PC-3 (cell line): Measurements from ENCODE around the gene SHMT1. TPM values are rescaled to one million over a fixed set of nuclear protein-coding genes. Genes with fewer than 3 reads are reported as not detected.
"Not testable (repeated sequence)": the region's sequence is repeated elsewhere in the genome, so short reads cannot be mapped to it uniquely, and the experiment has no call there.

Source experiments
- ATAC-seq: fragments of 200-7000 bp; cut with Tn5 transposase; 2 replicates; pipeline ENCODE4 v1.9.1; 2020; ENCODE audit warnings: mild to moderate bottlenecking, moderate library complexity
- Bru-seq: library from RNA; stranded (reverse); fragments of 400-500 nt; gene quantifications from one replicate; lab custom pipeline; 2021; lab: Mats Ljungman, UMichigan
- BruChase-seq, 2 experiments: library from RNA; stranded (reverse); fragments of 400-500 nt; gene quantifications; one replicate each; lab custom pipeline; 2021; lab: Mats Ljungman, UMichigan
- BruUV-seq: library from RNA; stranded (reverse); fragments of 400-500 nt; replicated peaks from 2 replicates; lab custom pipeline; 2021; lab: Mats Ljungman, UMichigan
- CTCF ChIA-PET: fragments of 300-600 bp; sonication (Branson Sonifier 250); formaldehyde crosslinking; loops from one replicate; lab custom pipeline; 2022; ENCODE audit warnings: antibody characterized with exemption; lab: Charles Lee
- POLR2A ChIA-PET: fragments of 300-600 bp; sonication (Branson Sonifier 250); formaldehyde crosslinking; loops from one replicate; lab custom pipeline; 2022; ENCODE audit warnings: antibody characterized with exemption; ENCODE audit not compliant: unreplicated experiment; lab: Charles Lee
- DNase-seq: peaks from one replicate; pipeline ENCODE4 v3.0.0-alpha.2; 2015
- H2AFZ ChIP-seq: fragments of 300-600 bp; sonication (generic); 2 replicates; pipeline ENCODE4 v1.6.0; 2016; ENCODE audit warnings: antibody characterized with exemption, low read length
- H3F3A ChIP-seq: fragments of 300-600 bp; sonication (generic); one replicate; pipeline ENCODE4 v1.6.0; 2017; ENCODE audit warnings: antibody characterized with exemption, low read length, control low read depth, mild to moderate bottlenecking; ENCODE audit not compliant: unreplicated experiment
- H3K27ac ChIP-seq: fragments of 300-600 bp; sonication (generic); 2 replicates; pipeline ENCODE4 v1.5.1; 2016; ENCODE audit warnings: mild to moderate bottlenecking, low read length
- H3K27me3 ChIP-seq: fragments of 300-600 bp; sonication (generic); 2 replicates; pipeline ENCODE4 v1.6.1; 2016; ENCODE audit warnings: low read length, mixed read lengths
- H3K36me3 ChIP-seq: fragments of 300-600 bp; sonication (generic); 2 replicates; pipeline ENCODE4 v1.6.1; 2016; ENCODE audit warnings: low read depth, mixed run types, low read length, mixed read lengths
- H3K4me1 ChIP-seq: fragments of 300-600 bp; sonication (generic); 2 replicates; pipeline ENCODE4 v1.5.1; 2016; ENCODE audit warnings: low read length; ENCODE audit not compliant: insufficient read depth
- H3K4me2 ChIP-seq: fragments of 300-600 bp; sonication (generic); 2 replicates; pipeline ENCODE4 v1.6.0; 2016; ENCODE audit warnings: low read length
- H3K4me3 ChIP-seq: fragments of 300-600 bp; sonication (generic); 2 replicates; pipeline ENCODE4 v1.5.1; 2016; ENCODE audit warnings: mild to moderate bottlenecking, low read length, mixed read lengths
- H3K79me2 ChIP-seq: fragments of 300-600 bp; sonication (generic); 2 replicates; pipeline ENCODE4 v1.6.1; 2017; ENCODE audit warnings: low read length, mixed read lengths
- H3K9ac ChIP-seq: fragments of 300-600 bp; sonication (generic); 2 replicates; pipeline ENCODE4 v1.6.0; 2016; ENCODE audit warnings: mild to moderate bottlenecking, low read length
- H3K9me2 ChIP-seq: fragments of 300-600 bp; sonication (generic); replicated peaks from 2 replicates; pipeline ENCODE4 v1.6.1; 2016; ENCODE audit warnings: mixed run types, low read length, mixed read lengths
- H3K9me3 ChIP-seq: fragments of 300-600 bp; sonication (generic); 2 replicates; pipeline ENCODE4 v1.6.1; 2016; ENCODE audit warnings: low read length, mixed read lengths
- H4K20me1 ChIP-seq: fragments of 300-600 bp; sonication (generic); 2 replicates; pipeline ENCODE4 v1.6.1; 2016; ENCODE audit warnings: low read length, mixed read lengths
- CTCF ChIP-seq: fragments of 300-600 bp; sonication (generic); conservative IDR thresholded peaks from 2 replicates; pipeline ENCODE4 v1.5.1; 2017; ENCODE audit warnings: antibody characterized with exemption, low read depth, mild to moderate bottlenecking, low read length
- EZH2 ChIP-seq: fragments of 300-600 bp; sonication (generic); IDR thresholded peaks from one replicate; pipeline ENCODE4 v1.6.1; 2017; ENCODE audit warnings: antibody characterized with exemption, mild to moderate bottlenecking, low read length; ENCODE audit not compliant: unreplicated experiment
- EZH2phosphoT487 ChIP-seq: fragments of 300-600 bp; sonication (generic); IDR thresholded peaks from 2 replicates; pipeline ENCODE4 v1.6.1; 2018; ENCODE audit warnings: mild to moderate bottlenecking, antibody characterized with exemption, low read length, borderline replicate concordance
- intact Hi-C: fragments of 100-400 bp; cut with micrococcal nuclease; formaldehyde crosslinking; loops from 2 replicates; pipeline ENCODE4 v1.9.0; 2023
- long read RNA-seq: library from polyadenylated mRNA; unstranded; transcript quantifications from one replicate; pipeline ENCODE4 v2.0.0, GENCODE V29; 2021; ENCODE audit not compliant: unreplicated experiment
- total RNA-seq: library from RNA; depleted of rRNA; stranded (reverse); fragments of >200 nt; gene quantifications from 2 replicates; pipeline ENCODE4 v1.2.3, GENCODE V29; 2014; rRNA removed

The SHMT1 gene
- total RNA-seq (60.6 and 61.5 TPM in 2 replicates), Bru-seq, nascent RNA (percentile 54 among the genes with signal in this experiment), BruChase-seq, experiment 1, labeled RNA remaining after a 6-hour chase (percentile 57 among the genes with signal in this experiment), BruChase-seq, experiment 2, labeled RNA remaining after a 2-hour chase (percentile 53 among the genes with signal in this experiment)
- long read RNA-seq, transcript SHMT1-203 (11 exons, 1,656 nt) = minor isoform, 5 of 41 reads
- long read RNA-seq, transcript SHMT1-201 (12 exons, 2,464 nt) = major isoform, 15 of 41 reads
- long read RNA-seq, partial matches to known transcripts = 11 of 41 reads
- long read RNA-seq, other reads (novel, unspliced or antisense) = 10 of 41 reads

GRCh38 chr17:18363101-18364049 is at the start of gene SHMT1:
SHMT1 (minus strand) TSS chr17:18363550; CDS start chr17:18355981, 7,569 bp downstream.
- Histone ChIP-seq H3K4me3 (peak within 1 kb of the TSS; percentile 84), H3K27me3 (no peaks in the 10 kb centered on the region), H3K36me3 (no peaks in the 10 kb centered on the region), H4K20me1 (no peaks in the 10 kb centered on the region; the same call in 1 of the 2 replicates), H3K9me3 (no peaks in the 10 kb centered on the region), H2AFZ (peak within 1 kb of the TSS; percentile 80), H3K9me2 (no peaks in the 10 kb centered on the region), H3K4me2 (peak within 1 kb of the TSS; percentile 83), H3K79me2 (peaks cover 38% of the 10 kb centered on the region), H3K27ac (no peak within 1 kb of the TSS), H3K4me1 (peaks cover 7% of the 10 kb centered on the region), H3K9ac (peak within 1 kb of the TSS; percentile 69), H3F3A (no peaks in the 10 kb centered on the region)
- no TSS peak for BruUV-seq
- TF ChIP-seq EZH2 (no peak), EZH2phosphoT487 (no peak), CTCF (no peak)
- intact Hi-C loops = no loop called here
- peak; percentile 99 for ATAC-seq
- ChIA-PET CTCF (interaction anchor here (0.6 kb wide), 1 partner anchor 235 kb away, joined by 3 read pairs; no protein-coding TSS in a partner anchor), POLR2A (no interaction called here)
- peak; percentile 97 for DNase-seq

- H3F3A ChIP-seq, DNase-seq, H3K9me3 ChIP-seq, H4K20me1 ChIP-seq, H3K9ac ChIP-seq, H2AFZ ChIP-seq, H3K4me1 ChIP-seq, POLR2A ChIA-PET, intact Hi-C loops, H3K36me3 ChIP-seq, H3K27ac ChIP-seq, CTCF ChIA-PET, H3K9me2 ChIP-seq, BruUV-seq, H3K79me2 ChIP-seq, H3K27me3 ChIP-seq: not testable (repeated sequence)
- ATAC-seq = peak; percentile 92
- Histone ChIP-seq H3K4me2 (peak overlapping the region; percentile 65; the same call in 1 of the 2 replicates), H3K4me3 (peak overlapping the region; percentile 59)
These were observed 48.7 kb upstream of the SHMT1 start for GRCh38 chr17:18412001-18412538.

DNA sequence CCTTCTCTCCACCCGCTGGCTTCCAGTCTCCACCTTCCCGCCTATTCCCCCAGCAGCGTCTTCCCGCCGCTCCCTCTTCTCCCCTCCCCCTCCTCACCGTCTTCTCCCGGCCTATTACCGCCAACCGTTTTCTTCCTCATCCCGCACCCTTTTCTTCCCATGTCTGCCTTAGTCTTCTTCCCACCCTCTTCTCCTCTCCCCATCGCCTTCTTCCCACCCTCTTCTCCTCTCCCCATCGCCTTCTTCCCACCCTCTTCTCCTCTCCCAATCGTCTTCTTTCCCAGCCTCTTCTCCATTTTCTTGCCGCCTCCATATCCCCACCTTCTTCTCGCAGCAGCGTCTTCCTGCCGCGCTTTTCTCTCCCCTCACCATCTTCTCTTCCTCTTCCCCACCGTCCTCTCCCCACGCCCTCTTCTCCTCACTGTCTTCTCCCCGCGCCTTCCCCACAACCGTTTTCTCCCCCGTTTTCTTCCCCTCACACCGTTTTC is 48.1 kb upstream of the SHMT1 start:
- H3K79me2 ChIP-seq, H3K36me3 ChIP-seq, DNase-seq, BruUV-seq, CTCF ChIA-PET, H3F3A ChIP-seq, POLR2A ChIA-PET, H3K9me2 ChIP-seq, H4K20me1 ChIP-seq, H3K4me1 ChIP-seq, H3K27ac ChIP-seq, H3K9me3 ChIP-seq, intact Hi-C loops, H3K27me3 ChIP-seq: not testable (repeated sequence)
- H3K9ac ChIP-seq = peak overlapping the region; percentile 37
- H3K4me3 ChIP-seq = peak overlapping the region; percentile 59
- ATAC-seq = peak; percentile 42
- 0 out of 2 replicates have a peak overlapping the region, but pooled peaks have one; percentile 59 for H2AFZ ChIP-seq
- peak overlapping the region; percentile 65 for H3K4me2 ChIP-seq

DNA sequence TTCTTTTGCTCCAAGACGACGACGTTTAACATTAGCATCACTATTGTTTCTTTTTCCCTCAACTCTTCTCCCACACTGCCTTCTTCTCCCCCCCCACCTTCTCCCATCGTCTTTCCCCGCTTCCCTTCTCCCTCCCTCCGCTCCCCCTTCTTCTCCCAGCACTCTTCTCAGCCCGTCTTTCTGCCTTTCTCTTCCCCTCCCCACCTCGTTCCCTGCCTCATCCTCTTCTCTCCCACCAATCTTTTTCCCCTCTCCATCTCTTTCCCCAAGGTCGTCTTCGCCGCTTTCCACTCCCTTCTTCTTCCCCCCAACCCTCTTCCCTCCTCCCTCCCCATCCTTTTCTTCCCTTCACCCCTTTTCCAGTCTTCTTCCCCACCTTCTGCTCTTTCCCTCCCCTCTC is 47.4 kb upstream of the SHMT1 start:
- POLR2A ChIA-PET, H3K9me2 ChIP-seq, H3K9ac ChIP-seq, H3K4me1 ChIP-seq, ATAC-seq, H2AFZ ChIP-seq, H3K36me3 ChIP-seq, H3K27me3 ChIP-seq, BruUV-seq, CTCF ChIA-PET, intact Hi-C loops, H3K79me2 ChIP-seq, H3K27ac ChIP-seq, H3K4me2 ChIP-seq, H4K20me1 ChIP-seq, DNase-seq, H3F3A ChIP-seq, H3K9me3 ChIP-seq, H3K4me3 ChIP-seq: not testable (repeated sequence)

DNA sequence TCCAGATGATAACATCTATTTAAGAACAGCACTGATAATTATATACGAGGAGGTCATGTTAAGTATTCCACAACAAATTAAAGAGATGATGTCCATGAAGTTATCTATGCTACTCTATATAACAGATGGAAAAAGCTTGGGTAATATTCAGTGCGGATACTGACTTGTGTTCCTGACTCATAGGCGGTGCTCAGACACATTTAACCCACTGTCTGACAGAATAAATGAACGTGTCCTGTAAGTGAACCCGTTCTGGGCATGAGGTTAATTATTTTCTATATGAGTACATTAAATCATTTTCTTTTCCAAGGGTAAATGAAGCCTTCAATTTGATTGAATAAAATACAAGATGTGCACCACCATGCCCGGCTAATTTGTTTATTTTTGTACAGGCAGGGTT is 46.0 kb upstream of the SHMT1 start:
- H3K4me1 ChIP-seq, POLR2A ChIA-PET, intact Hi-C loops, H3K27ac ChIP-seq, H3K9me3 ChIP-seq, H3K9me2 ChIP-seq, BruUV-seq, H3K9ac ChIP-seq, CTCF ChIA-PET, ATAC-seq, H3K4me3 ChIP-seq, H3K36me3 ChIP-seq, DNase-seq, H3K27me3 ChIP-seq, H4K20me1 ChIP-seq, H2AFZ ChIP-seq, H3F3A ChIP-seq, H3K4me2 ChIP-seq, H3K79me2 ChIP-seq: not testable (repeated sequence)
